WI38 (cell line): ENCODE results near the gene MCTP1.

ENCODE experiments used
- H3K4me3 ChIP-seq: 2 replicates; pipeline ENCODE4 v1.5.1; 2011; ENCODE audit warnings: low read depth, mild to moderate bottlenecking, control low read depth, low read length
- CTCF ChIP-seq: IDR thresholded peaks from 2 replicates; pipeline ENCODE4 v1.5.1; 2012; ENCODE audit warnings: low read depth, mild to moderate bottlenecking, control low read depth, low read length

MCTP1 gene

GRCh38 chr5:95124101-95124500, 160.8 kb downstream of the MCTP1 start:
- H3K4me3 ChIP-seq: no peak overlapping the region
- TF ChIP-seq CTCF: no peak

GRCh38 chr5:95114902-95115301, 170.0 kb downstream of the MCTP1 start:
- H3K4me3 ChIP-seq: no peak overlapping the region
- no peak for TF ChIP-seq CTCF

GRCh38 chr5:95114305-95114704, 170.6 kb downstream of the MCTP1 start:
- no peak overlapping the region for H3K4me3 ChIP-seq
- no peak for TF ChIP-seq CTCF

GRCh38 chr5:95113489-95113888, 171.4 kb downstream of the MCTP1 start:
- H3K4me3 ChIP-seq: no peak overlapping the region
- no peak for TF ChIP-seq CTCF

GRCh38 chr5:95111141-95111540, 173.8 kb downstream of the MCTP1 start:
- no peak for TF ChIP-seq CTCF
- no peak overlapping the region for H3K4me3 ChIP-seq

GRCh38 chr5:95110118-95110517, 174.8 kb downstream of the MCTP1 start:
- no peak overlapping the region for H3K4me3 ChIP-seq
- no peak for TF ChIP-seq CTCF

- TF ChIP-seq CTCF: no peak
- no peak overlapping the region for H3K4me3 ChIP-seq
Measured at GRCh38 chr5:95107138-95107537, 177.8 kb downstream of the MCTP1 start.
